ENCODE results near the gene SLC41A1.

SLC41A1 gene

DNA sequence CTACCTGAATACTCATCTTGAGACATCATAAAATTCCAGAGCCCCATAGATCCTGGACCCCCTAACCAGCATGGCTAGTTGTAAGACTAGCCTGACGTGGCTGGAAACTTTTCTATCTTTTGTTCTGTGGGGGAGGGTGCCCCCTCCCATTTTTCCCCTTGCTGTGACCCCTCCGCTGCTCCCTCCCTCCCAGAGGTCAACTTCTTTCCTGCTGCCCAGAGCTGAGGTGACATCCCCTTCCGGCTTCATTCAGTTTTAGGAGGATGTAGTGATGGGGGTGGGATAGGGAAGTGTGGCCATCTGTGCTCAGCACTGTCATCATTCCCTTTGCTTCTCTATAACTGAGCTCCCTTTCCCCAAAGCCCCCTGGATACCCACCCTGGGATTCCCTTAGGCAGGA is 4.4 kb upstream of the SLC41A1 start:
- H3K27me3 ChIP-seq (ENCODE audit: insufficient read depth, low read length): peaks cover 13% of the 10 kb centered on the region
- H3K4me1 ChIP-seq (ENCODE audit: insufficient read depth, low read length): no peaks in the 10 kb centered on the region
- no peak overlapping the region for H3K27ac ChIP-seq (ENCODE audit: low read length)
- no peaks in the 10 kb centered on the region for H3K9me3 ChIP-seq (ENCODE audit: insufficient read depth, low read depth, low read length)
- no peak overlapping the region for H3K4me3 ChIP-seq (ENCODE audit: low read length)
- no peaks in the 10 kb centered on the region for H3K36me3 ChIP-seq (ENCODE audit: insufficient read depth, low read depth, low read length)
- H3K9ac ChIP-seq (ENCODE audit: low read depth, low read length): no peak overlapping the region

DNA sequence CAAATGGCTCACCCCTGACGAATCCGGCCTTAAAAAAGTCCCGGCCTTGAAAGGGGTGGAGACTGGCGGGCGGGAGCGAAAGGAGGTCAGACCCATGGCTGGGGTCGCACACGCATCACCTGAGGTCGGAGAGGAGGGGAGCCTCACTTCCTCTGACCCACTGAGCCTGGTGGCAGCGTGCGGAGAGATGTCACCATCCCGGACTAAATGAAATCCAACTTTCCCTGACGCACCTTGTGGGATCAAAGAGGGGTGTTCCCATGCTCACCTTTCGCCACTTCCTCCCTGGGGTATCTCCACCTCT is 709 bp upstream of the SLC41A1 start:
- no peak overlapping the region for H3K27ac ChIP-seq (ENCODE audit: low read length)
- H3K27me3 ChIP-seq (ENCODE audit: insufficient read depth, low read length): peaks cover 13% of the 10 kb centered on the region
- H3K36me3 ChIP-seq (ENCODE audit: insufficient read depth, low read depth, low read length): peaks cover 20% of the 10 kb centered on the region
- H3K9me3 ChIP-seq (ENCODE audit: insufficient read depth, low read depth, low read length): no peaks in the 10 kb centered on the region
- peaks cover 4% of the 10 kb centered on the region; the same call in 1 of the 2 replicates for H3K4me1 ChIP-seq (ENCODE audit: insufficient read depth, low read length)
- peak overlapping the region; percentile 84; the same call in 1 of the 2 replicates for H3K9ac ChIP-seq (ENCODE audit: low read depth, low read length)
- peak overlapping the region; percentile 94 for H3K4me3 ChIP-seq (ENCODE audit: low read length)

DNA sequence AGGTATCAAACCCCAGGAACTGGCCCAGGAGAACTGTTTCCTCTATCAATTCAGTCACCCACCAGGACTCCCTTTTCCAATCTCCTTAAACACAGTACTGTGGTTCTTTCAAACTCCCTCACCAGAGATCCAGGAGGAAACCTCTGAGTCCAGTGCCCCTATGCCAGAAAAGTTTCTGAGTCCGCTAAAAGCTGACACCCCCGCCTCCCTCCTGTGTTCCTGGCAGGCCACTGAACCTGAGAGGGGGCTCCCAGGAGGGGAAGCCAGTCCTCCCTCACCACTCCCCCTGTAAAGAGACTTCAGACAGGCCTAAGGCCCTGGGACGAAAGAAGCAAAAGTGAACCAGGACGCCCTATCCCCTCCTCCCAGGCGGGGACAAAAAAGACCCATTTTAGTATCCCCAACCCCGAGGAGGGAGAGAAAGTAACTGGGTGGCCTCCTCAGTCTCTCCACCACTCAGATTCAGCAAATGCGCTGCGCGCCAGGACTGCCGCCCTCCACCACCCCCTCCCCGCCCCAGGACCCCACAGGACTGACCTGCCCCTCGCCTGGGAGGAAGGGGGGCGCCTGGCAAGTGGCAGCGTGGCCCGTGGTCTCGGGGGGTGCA is 624 bp downstream of the SLC41A1 start:
- Histone ChIP-seq H3K27ac (ENCODE audit: low read length) (no peak overlapping the region), H3K36me3 (ENCODE audit: insufficient read depth, low read depth, low read length) (peaks cover 24% of the 10 kb centered on the region), H3K9me3 (ENCODE audit: insufficient read depth, low read depth, low read length) (no peaks in the 10 kb centered on the region), H3K27me3 (ENCODE audit: insufficient read depth, low read length) (peaks cover 13% of the 10 kb centered on the region), H3K9ac (ENCODE audit: low read depth, low read length) (peak overlapping the region; percentile 58; the same call in 1 of the 2 replicates), H3K4me3 (ENCODE audit: low read length) (peak overlapping the region; percentile 94), H3K4me1 (ENCODE audit: insufficient read depth, low read length) (peaks cover 4% of the 10 kb centered on the region; the same call in 1 of the 2 replicates)

DNA sequence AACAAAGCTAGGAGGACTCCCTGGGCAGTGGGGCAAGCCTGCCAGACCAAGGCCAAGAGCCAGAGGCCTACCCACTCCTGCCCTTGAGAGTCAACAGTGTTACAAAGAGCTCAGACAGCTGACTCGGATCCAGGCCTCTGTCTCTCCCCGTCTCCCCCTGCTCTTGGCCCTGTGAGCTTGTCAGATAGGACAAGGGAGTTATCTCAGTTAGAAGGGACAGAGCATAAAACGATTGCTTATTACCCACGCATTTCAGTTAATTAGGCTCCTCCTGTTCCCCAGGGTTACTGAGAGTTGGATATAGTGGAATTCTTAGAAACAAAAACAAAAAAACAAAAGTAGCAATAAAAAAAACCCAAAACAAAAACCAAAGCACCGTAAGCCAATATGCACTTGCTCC is 1.3 kb downstream of the SLC41A1 start:
- Histone ChIP-seq H3K9ac (ENCODE audit: low read depth, low read length) (no peak overlapping the region), H3K4me3 (ENCODE audit: low read length) (peak overlapping the region; percentile 94), H3K27ac (ENCODE audit: low read length) (no peak overlapping the region), H3K4me1 (ENCODE audit: insufficient read depth, low read length) (peaks cover 4% of the 10 kb centered on the region; the same call in 1 of the 2 replicates), H3K36me3 (ENCODE audit: insufficient read depth, low read depth, low read length) (peaks cover 24% of the 10 kb centered on the region), H3K9me3 (ENCODE audit: insufficient read depth, low read depth, low read length) (no peaks in the 10 kb centered on the region), H3K27me3 (ENCODE audit: insufficient read depth, low read length) (peaks cover 13% of the 10 kb centered on the region)

DNA sequence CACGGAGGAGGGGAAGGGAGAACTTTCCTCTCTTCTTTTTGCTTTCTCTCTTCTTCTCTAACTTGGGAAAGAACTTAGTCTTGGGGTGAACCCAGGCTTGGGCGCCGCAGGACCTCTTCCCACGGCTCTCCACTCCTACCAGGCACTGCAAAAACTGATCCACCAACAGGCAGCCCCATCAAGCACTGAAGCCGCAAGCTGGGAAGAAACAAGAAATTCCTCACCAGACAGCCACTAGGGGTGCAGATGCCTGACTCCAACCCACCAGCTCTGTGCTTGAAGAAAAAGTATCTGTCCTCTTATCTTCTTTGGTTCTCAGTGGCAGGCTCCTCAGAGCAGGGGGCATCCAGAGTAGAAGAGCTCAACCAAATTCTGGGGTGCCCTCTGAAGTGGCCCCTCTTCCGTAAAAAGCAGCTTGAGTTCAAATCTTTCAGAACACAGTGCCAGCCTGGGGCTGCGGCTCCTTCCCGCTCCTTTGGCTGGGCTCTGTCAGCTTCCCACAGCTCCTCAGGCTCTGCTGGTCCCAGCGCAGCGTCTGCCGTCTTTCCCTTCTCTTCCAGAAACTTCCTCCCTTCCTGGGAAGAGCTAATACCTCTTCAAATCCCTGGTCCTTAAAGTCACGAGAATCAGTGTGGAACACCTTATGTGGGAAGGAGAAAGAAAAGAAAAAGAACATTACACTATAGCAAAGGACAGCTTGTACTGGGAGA is 2.4 kb downstream of the SLC41A1 start:
- H3K9me3 ChIP-seq (ENCODE audit: insufficient read depth, low read depth, low read length): no peaks in the 10 kb centered on the region
- peaks cover 4% of the 10 kb centered on the region; the same call in 1 of the 2 replicates for H3K4me1 ChIP-seq (ENCODE audit: insufficient read depth, low read length)
- H3K27ac ChIP-seq (ENCODE audit: low read length): no peak overlapping the region
- H3K9ac ChIP-seq (ENCODE audit: low read depth, low read length): no peak overlapping the region
- peaks cover 24% of the 10 kb centered on the region for H3K36me3 ChIP-seq (ENCODE audit: insufficient read depth, low read depth, low read length)
- peaks cover 13% of the 10 kb centered on the region for H3K27me3 ChIP-seq (ENCODE audit: insufficient read depth, low read length)
- no peak overlapping the region for H3K4me3 ChIP-seq (ENCODE audit: low read length)

DNA sequence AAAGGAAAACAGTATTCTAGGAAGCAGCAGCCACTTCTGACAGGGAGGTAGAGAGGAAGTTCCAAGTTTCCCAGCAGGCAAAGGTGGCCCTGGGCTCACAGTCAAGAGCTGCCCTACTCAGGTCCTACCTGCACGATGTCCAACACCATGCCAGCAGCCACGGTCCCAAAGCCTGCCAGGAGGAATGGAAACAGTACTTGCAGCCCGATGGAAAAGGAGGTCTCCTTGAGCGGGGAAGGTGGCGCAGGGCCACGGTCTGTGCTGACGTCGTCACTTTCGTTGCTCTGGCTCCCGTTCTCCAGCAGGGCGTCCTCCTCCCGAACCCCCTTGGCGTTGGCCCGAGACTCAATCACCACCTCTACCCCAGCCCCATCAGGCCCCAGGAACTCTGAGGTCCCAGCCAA is 3.1 kb downstream of the SLC41A1 start:
- no peaks in the 10 kb centered on the region for H3K9me3 ChIP-seq (ENCODE audit: insufficient read depth, low read depth, low read length)
- H3K9ac ChIP-seq (ENCODE audit: low read depth, low read length): no peak overlapping the region
- no peak overlapping the region for H3K4me3 ChIP-seq (ENCODE audit: low read length)
- H3K4me1 ChIP-seq (ENCODE audit: insufficient read depth, low read length): peaks cover 4% of the 10 kb centered on the region
- H3K36me3 ChIP-seq (ENCODE audit: insufficient read depth, low read depth, low read length): peaks cover 24% of the 10 kb centered on the region
- no peak overlapping the region for H3K27ac ChIP-seq (ENCODE audit: low read length)
- H3K27me3 ChIP-seq (ENCODE audit: insufficient read depth, low read length): peaks cover 13% of the 10 kb centered on the region

DNA sequence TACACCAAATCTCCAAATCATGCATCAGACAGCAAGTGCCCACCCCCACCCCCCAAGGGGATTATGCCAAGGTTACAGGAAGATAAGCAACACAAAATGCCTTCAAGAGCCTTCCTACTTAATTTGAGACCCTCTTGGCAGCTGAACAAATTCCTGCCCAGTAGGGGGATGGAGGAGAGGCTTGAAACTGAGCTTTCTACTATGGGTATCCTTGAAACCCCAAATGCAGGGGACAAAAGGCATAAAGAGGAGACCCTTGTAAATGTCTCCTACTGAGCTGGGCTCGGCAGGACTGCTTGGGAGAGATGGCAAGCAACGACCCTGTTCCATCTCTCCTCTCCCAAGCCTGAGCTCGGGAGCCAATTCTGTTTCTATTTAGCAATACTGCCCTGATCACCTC is 3.5 kb downstream of the SLC41A1 start:
- no peak overlapping the region for H3K4me3 ChIP-seq (ENCODE audit: low read length)
- no peak overlapping the region for H3K27ac ChIP-seq (ENCODE audit: low read length)
- H3K9ac ChIP-seq (ENCODE audit: low read depth, low read length): no peak overlapping the region
- peaks cover 4% of the 10 kb centered on the region for H3K4me1 ChIP-seq (ENCODE audit: insufficient read depth, low read length)
- peaks cover 24% of the 10 kb centered on the region for H3K36me3 ChIP-seq (ENCODE audit: insufficient read depth, low read depth, low read length)
- H3K27me3 ChIP-seq (ENCODE audit: insufficient read depth, low read length): peaks cover 9% of the 10 kb centered on the region
- no peaks in the 10 kb centered on the region for H3K9me3 ChIP-seq (ENCODE audit: insufficient read depth, low read depth, low read length)

DNA sequence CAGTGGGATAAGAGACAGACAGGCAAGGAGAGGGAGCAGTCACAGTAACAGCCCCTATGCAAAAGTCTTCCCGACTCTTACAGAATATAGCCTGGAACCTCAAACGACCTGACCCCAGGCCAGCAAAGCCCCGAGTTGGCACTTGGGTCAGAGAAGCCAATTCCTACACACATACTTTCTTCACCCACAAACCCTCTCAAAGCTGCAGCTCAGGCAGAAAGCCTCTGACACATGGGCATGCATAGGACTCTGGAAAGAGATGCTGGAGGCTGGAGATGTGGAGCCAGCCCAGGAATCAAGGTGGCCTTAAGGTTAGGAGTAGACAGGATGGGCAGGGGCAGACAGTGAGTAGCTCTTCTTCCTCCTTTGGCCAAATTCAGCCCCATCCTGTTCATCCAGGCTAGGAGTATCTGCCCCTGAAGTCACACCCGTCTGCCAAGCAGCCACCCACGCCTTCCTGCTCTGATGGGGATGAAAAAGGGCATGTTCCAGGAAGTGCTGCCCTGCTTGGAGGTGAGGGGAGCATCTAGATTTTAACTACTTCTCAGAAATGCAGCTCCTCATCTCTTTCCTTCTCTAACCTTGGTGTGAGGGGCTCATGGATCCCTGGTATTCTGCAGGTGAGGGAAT is 7.8 kb downstream of the SLC41A1 start:
- Histone ChIP-seq H3K4me3 (ENCODE audit: low read length) (no peak overlapping the region), H3K4me1 (ENCODE audit: insufficient read depth, low read length) (no peaks in the 10 kb centered on the region; the same call in 1 of the 2 replicates), H3K9me3 (ENCODE audit: insufficient read depth, low read depth, low read length) (no peaks in the 10 kb centered on the region), H3K36me3 (ENCODE audit: insufficient read depth, low read depth, low read length) (peaks cover 19% of the 10 kb centered on the region), H3K27me3 (ENCODE audit: insufficient read depth, low read length) (no peaks in the 10 kb centered on the region), H3K27ac (ENCODE audit: low read length) (no peak overlapping the region), H3K9ac (ENCODE audit: low read depth, low read length) (no peak overlapping the region)

DNA sequence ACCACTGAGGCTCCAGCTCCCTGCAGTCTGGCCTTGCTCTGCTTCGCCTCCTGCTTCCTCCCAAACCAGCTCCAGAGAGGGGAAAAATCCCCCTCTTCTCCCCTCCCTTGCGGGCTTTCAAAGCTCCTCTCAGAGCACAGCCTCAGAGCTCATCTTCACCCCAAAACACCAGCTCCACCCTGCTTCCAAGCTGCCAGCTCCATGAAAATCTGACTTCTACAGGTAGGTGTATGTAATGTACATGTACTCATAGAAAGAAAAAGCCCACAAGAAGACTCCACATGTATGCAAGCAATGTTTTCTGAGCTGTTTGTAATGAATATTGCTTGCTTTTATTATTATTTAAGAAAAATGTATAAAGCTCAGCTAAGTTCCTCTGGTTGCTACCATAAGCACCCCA is 8.4 kb downstream of the SLC41A1 start:
- Histone ChIP-seq H3K9ac (ENCODE audit: low read depth, low read length) (no peak overlapping the region), H3K36me3 (ENCODE audit: insufficient read depth, low read depth, low read length) (peaks cover 18% of the 10 kb centered on the region), H3K27ac (ENCODE audit: low read length) (no peak overlapping the region), H3K9me3 (ENCODE audit: insufficient read depth, low read depth, low read length) (no peaks in the 10 kb centered on the region), H3K4me1 (ENCODE audit: insufficient read depth, low read length) (no peaks in the 10 kb centered on the region; the same call in 1 of the 2 replicates), H3K27me3 (ENCODE audit: insufficient read depth, low read length) (no peaks in the 10 kb centered on the region), H3K4me3 (ENCODE audit: low read length) (no peak overlapping the region)

DNA sequence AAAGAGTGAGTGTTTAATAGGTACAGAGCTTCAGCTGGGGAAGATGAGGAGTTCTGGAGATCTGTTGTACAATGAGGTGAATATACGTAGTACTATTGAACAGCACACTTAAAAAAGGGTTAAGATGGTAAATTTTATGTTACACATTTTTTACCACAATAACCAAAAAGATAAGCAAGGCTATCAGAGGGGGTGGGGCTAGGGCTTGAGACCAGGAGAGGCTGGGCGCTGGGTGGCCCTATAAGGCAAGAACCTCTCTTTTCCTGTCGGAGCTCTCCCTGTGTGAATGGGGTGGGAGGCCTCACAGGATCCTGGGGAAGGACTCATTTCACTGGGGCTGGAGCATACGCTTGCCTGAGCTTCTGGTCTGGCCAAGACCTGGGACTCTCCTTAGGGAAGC is 9.0 kb downstream of the SLC41A1 start:
- no peak overlapping the region for H3K9ac ChIP-seq (ENCODE audit: low read depth, low read length)

DNA sequence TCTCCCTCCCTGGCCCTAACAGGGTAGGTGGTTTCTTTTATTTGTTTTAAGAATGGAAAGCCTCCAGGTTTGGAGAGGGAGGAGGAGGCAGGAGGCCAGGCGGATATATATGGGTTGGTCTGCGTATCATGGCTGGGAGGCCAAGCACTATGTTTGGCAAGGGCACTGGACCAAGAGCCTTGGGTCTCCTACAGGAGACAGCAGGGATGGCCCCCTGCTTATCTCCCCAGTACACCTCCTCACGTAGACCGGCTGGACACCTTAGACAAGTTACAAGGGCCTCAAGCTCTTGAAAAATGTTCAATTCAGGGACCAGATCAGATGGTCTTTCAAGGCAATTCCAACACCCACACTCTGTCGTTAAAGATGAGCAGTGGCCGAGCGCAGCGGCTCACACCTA is 10.9 kb downstream of the SLC41A1 start:
- Histone ChIP-seq H3K27ac (ENCODE audit: low read length) (no peak overlapping the region), H3K4me1 (ENCODE audit: insufficient read depth, low read length) (no peaks in the 10 kb centered on the region; the same call in 1 of the 2 replicates), H3K27me3 (ENCODE audit: insufficient read depth, low read length) (no peaks in the 10 kb centered on the region), H3K9me3 (ENCODE audit: insufficient read depth, low read depth, low read length) (no peaks in the 10 kb centered on the region), H3K36me3 (ENCODE audit: insufficient read depth, low read depth, low read length) (peaks cover 29% of the 10 kb centered on the region), H3K9ac (ENCODE audit: low read depth, low read length) (no peak overlapping the region), H3K4me3 (ENCODE audit: low read length) (no peak overlapping the region)

More for the DNA sequence above, 9.0 kb downstream of the SLC41A1 start:
- Histone ChIP-seq H3K4me1 (ENCODE audit: insufficient read depth, low read length) (no peaks in the 10 kb centered on the region; the same call in 1 of the 2 replicates), H3K9me3 (ENCODE audit: insufficient read depth, low read depth, low read length) (no peaks in the 10 kb centered on the region), H3K36me3 (ENCODE audit: insufficient read depth, low read depth, low read length) (peaks cover 18% of the 10 kb centered on the region), H3K27ac (ENCODE audit: low read length) (no peak overlapping the region), H3K27me3 (ENCODE audit: insufficient read depth, low read length) (no peaks in the 10 kb centered on the region), H3K4me3 (ENCODE audit: low read length) (no peak overlapping the region)

Data from iPS-20b (cell line).